ENCODE results near the gene AKAP9. TPM values are rescaled to one million over a fixed set of nuclear protein-coding genes. Genes with fewer than 3 reads are reported as not detected.
"Not testable (repeated sequence)": the region's sequence is repeated elsewhere in the genome, so short reads cannot be mapped to it uniquely, and the experiment has no call there.

The AKAP9 gene
- total and polyA plus RNA-seq, 4 donors: 11.4 to 203 (median 40.0) TPM

DNA sequence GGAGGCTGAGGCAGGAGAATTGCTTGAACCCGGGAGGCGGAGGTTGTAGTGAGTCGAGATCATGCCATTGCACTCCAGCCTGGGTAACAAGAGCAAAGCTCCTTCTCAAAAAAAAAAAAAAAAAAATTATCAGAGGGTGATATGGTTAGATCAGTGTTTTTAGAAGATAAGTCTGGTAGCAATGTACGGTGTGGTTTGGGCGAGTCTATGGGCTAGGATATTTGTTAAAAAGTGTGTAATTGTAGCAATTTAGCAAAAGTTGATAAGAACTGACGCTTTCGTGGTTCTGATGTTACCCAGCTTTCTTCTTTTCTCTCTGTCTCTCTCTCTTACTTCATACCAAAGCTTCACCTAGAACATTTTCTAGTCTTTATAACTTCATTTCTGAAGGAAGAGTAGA, 200.5 kb downstream of the AKAP9 start:
- 95 to 98% methylated on average over 7 of the region's 7 CpGs for WGBS, 2 donors
- Histone ChIP-seq H3K9ac (ENCODE audit: insufficient read depth in 1 of 2, low read length in 2 of 2) (no peak overlapping the region), H3K27ac (ENCODE audit: low read depth in 1 of 2, low read length in 1 of 2) (no peak overlapping the region), H3K27me3 (ENCODE audit: control insufficient read depth in 3 of 3, insufficient read depth in 3 of 3, low read length in 2 of 3) (no peaks in the 10 kb centered on the region), H3K4me3 (no peak overlapping the region), H3K4me1 (ENCODE audit: control insufficient read depth in 5 of 5, insufficient read depth in 5 of 5, low read length in 5 of 5) (no peaks in the 10 kb centered on the region), H3K9me3 (ENCODE audit: control insufficient read depth in 4 of 4, insufficient read depth in 3 of 4, low read length in 3 of 4) (no peaks in the 10 kb centered on the region), H3K36me3 (ENCODE audit: control insufficient read depth in 4 of 4, insufficient read depth in 4 of 4, low read length in 4 of 4) (no peaks in the 10 kb centered on the region)
- DNase-seq (no peak), ATAC-seq (ENCODE audit: insufficient read depth, low FRiP score) (no peak)
- TF ChIP-seq, protein P1, sequence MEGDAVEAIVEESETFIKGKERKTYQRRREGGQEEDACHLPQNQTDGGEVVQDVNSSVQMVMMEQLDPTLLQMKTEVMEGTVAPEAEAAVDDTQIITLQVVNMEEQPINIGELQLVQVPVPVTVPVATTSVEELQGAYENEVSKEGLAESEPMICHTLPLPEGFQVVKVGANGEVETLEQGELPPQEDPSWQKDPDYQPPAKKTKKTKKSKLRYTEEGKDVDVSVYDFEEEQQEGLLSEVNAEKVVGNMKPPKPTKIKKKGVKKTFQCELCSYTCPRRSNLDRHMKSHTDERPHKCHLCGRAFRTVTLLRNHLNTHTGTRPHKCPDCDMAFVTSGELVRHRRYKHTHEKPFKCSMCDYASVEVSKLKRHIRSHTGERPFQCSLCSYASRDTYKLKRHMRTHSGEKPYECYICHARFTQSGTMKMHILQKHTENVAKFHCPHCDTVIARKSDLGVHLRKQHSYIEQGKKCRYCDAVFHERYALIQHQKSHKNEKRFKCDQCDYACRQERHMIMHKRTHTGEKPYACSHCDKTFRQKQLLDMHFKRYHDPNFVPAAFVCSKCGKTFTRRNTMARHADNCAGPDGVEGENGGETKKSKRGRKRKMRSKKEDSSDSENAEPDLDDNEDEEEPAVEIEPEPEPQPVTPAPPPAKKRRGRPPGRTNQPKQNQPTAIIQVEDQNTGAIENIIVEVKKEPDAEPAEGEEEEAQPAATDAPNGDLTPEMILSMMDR (IDR thresholded peaks at IDR 0.05; ENCODE audit: control extremely low read depth, extremely low read depth): no peak

DNA sequence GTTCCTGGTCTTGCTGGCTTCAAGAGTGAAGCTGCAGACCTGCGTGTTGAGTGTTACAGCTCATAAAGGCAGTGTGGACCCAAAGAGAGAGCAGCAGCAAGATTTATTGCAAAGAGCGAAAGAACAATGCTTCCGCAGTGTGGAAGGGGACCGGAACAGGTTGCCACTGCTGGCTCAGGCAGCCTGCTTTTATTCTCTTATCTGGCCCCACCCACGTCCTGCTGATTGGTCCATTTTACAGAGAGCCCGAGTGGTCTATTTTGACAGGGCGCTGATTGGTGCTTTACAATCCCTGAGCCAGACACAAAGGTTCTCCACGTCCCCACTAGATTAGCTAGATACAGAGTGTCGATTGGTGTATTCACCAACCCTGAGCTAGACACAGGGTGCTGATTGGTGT, 202.1 kb downstream of the AKAP9 start:
- H3K27ac ChIP-seq (ENCODE audit: low read depth in 1 of 2, low read length in 1 of 2); H3K9me3 ChIP-seq (ENCODE audit: control insufficient read depth in 4 of 4, insufficient read depth in 3 of 4, low read length in 3 of 4); DNase-seq; H3K9ac ChIP-seq (ENCODE audit: insufficient read depth in 1 of 2, low read length in 2 of 2); H3K4me1 ChIP-seq (ENCODE audit: control insufficient read depth in 5 of 5, insufficient read depth in 5 of 5, low read length in 5 of 5); H3K36me3 ChIP-seq (ENCODE audit: control insufficient read depth in 4 of 4, insufficient read depth in 4 of 4, low read length in 4 of 4); H3K27me3 ChIP-seq (ENCODE audit: control insufficient read depth in 3 of 3, insufficient read depth in 3 of 3, low read length in 2 of 3); ATAC-seq (ENCODE audit: insufficient read depth, low FRiP score); H3K4me3 ChIP-seq: not testable (repeated sequence)
- WGBS, 2 donors: 91 to 93% methylated on average over 9 of the region's 9 CpGs

DNA sequence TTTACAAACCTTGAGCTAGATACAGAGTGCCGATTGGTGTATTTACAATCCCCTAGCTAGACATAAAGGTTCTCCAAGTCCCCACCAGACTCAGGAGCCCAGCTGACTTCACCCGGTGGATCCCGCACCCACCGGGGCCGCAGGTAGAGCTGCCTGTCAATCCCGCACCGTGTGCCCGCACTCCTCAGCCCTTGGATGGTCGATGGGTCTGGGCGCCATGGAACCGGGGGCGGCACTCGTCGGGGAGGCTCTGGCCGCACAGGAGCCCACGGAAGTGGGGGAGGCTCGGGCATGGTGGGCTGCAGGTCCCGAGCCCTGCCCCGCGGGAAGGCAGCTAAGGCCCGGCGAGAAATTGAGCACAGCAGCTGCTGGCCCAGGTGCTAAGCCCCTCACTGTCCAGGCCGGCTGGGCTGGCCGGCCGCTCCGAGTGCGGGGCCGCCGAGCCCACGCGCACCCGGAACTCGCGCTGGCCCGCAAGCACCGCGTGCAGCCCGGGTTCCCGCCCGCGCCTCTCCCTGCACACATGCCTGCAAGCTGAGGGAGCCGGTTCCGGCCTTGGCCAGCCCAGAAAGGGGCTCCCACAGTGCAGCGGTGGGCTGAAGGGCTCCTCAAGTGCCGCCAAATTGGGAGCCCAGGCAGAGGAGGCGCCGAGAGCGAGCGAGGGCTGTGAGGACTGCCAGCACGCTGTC, 202.7 kb downstream of the AKAP9 start:
- WGBS, 2 donors: 92 to 93% methylated on average over 46 to 50 of the region's 50 CpGs
- ATAC-seq (ENCODE audit: insufficient read depth, low FRiP score); H3K27me3 ChIP-seq (ENCODE audit: control insufficient read depth in 3 of 3, insufficient read depth in 3 of 3, low read length in 2 of 3); H3K27ac ChIP-seq (ENCODE audit: low read depth in 1 of 2, low read length in 1 of 2); DNase-seq; H3K9ac ChIP-seq (ENCODE audit: insufficient read depth in 1 of 2, low read length in 2 of 2); H3K36me3 ChIP-seq (ENCODE audit: control insufficient read depth in 4 of 4, insufficient read depth in 4 of 4, low read length in 4 of 4); H3K9me3 ChIP-seq (ENCODE audit: control insufficient read depth in 4 of 4, insufficient read depth in 3 of 4, low read length in 3 of 4); H3K4me1 ChIP-seq (ENCODE audit: control insufficient read depth in 5 of 5, insufficient read depth in 5 of 5, low read length in 5 of 5); H3K4me3 ChIP-seq: not testable (repeated sequence)

DNA sequence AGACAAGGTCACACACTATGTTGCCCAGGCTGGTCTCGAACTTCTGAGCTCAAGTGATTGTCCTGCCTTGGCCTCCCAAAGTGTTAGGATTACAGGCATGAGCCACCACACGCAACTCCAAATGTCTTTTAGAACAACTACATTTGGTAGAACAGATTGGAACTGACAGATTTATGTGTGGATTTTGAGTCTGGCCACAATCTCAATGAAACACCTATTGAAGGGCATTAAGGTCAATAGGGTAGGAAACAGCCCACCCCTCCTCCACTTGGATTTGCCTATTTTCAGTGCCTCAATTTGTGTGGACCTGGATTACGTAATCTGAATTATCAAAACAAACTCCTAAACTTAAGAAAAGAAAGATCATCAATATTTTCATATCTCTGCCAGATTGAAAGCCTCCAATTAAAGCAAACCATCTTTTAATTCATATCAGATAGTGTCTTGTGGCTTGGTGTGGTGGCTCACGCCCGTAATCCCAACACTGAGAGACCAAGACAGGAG, 209.1 kb downstream of the AKAP9 start:
- H3K4me1 ChIP-seq (ENCODE audit: control insufficient read depth in 5 of 5, insufficient read depth in 5 of 5, low read length in 5 of 5): peaks cover 0 to 8% (median 0%) of the 10 kb centered on the region in 5 donors
- H3K4me3 ChIP-seq: no peak overlapping the region
- WGBS, 2 donors: 96 to 97% methylated on average over 5 of the region's 5 CpGs
- DNase-seq: no peak
- H3K36me3 ChIP-seq (ENCODE audit: control insufficient read depth in 4 of 4, insufficient read depth in 4 of 4, low read length in 4 of 4): no peaks in the 10 kb centered on the region
- no peak for ATAC-seq (ENCODE audit: insufficient read depth, low FRiP score)
- H3K27me3 ChIP-seq (ENCODE audit: control insufficient read depth in 3 of 3, insufficient read depth in 3 of 3, low read length in 2 of 3): no peaks in the 10 kb centered on the region
- TF ChIP-seq, protein P1 (IDR thresholded peaks at IDR 0.05; ENCODE audit: control extremely low read depth, extremely low read depth): no peak
- H3K9ac ChIP-seq (ENCODE audit: insufficient read depth in 1 of 2, low read length in 2 of 2): no peak overlapping the region
- no peaks in the 10 kb centered on the region for H3K9me3 ChIP-seq (ENCODE audit: control insufficient read depth in 4 of 4, insufficient read depth in 3 of 4, low read length in 3 of 4)
- H3K27ac ChIP-seq (ENCODE audit: low read depth in 1 of 2, low read length in 1 of 2): no peak overlapping the region
